D721Med (cell line): ENCODE measurements around the gene PDE6B.

Source experiments
- DNase-seq: peaks from one replicate; pipeline ENCODE4 v3.0.0; 2011; ENCODE audit warnings: low spot score; ENCODE audit not compliant: insufficient read length
- FAIRE-seq: peaks from 2 replicates; lab custom pipeline; 2011; peaks lifted over from hg19 to GRCh38; lab: Jason Lieb, UNC
- CTCF ChIP-seq: IDR thresholded peaks from 2 replicates; pipeline ENCODE4 v1.5.1; 2012; ENCODE audit warnings: mild to moderate bottlenecking, control low read depth; ENCODE audit not compliant: insufficient read depth; ENCODE audit errors: missing control alignments

Gene PDE6B

DNA sequence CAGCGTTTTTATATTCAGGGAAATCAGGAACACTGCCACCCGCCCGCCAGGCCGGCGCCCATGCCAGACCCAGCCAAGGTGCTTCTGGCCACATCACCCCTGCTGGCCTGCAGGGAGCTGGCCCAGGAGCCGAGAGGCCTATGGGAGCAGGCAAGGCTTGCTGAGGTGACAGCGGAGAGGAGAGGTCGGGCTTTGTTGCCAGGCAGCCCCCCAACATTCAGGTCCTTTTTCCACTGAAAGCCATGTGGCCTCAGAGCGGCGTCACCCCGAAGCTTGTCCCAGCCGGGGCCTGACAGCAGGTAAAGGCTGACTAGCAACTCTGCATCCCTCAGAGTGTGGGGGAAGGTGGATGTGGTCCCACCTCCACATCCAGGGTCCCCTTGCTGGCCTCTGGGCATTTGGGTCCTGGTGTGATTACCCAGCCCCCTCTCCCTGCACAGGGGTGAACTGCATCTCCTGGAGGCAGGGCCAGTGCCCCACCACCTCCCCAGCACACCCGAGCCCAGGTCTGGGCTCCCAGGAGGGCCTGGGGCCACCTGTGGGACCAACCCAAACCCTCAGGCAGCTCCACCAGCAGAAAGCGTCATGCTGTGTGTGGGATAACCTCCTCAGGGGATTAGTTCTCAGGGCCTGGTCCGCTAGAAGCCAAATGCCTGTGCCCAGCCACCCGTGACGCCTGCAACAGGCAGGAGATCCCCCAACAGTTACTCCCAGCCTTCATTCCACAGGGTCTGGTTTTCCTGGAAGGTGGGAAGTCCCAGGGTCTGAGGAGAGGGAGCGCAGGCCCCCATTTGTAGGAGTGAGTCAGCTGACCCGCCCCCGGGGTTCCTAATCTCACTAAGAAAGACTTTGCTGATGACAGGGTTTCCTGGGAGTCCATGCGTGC is at the start of gene PDE6B:
PDE6B (plus strand) TSS at position 869 of the 886 bp plus-strand sequence. CDS start 54 bp downstream, outside the sequence.
- TF ChIP-seq CTCF: no peak
- DNase-seq (peak; percentile 73), FAIRE-seq (no peak)

DNA sequence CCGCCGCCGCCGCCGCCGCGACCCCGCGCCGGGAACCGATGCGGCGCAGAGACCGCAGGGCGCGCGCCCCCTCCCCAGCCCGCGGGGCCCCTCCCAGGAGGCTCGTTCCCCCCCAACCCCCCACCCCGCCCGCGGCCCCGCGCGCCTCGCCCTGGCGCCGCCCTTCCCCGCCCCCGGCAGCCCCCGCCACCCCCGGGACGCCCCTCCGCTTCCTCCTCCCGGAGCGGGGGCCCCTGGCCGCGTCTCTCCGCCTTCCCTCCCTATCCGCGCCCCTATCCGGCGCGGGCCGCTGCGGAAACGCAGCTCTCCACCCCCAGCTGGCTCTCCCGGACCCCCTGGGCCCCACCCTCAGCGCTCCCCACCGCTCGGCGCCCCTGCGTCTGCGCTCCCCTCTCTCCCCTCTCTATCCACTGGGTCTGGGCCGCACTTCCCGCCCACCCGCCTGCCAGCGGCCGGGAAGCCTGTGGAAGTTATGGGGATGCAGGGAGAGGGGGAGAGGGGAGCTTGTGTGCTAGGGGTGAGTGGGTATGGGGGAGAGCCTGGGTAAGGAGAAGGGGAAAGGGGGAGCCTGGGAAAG is 49.0 kb upstream of the PDE6B start, which contains the start of gene TMEM271:
TMEM271 (minus strand) TSS at position 51 of the 577 bp plus-strand sequence. CDS start 233 bp downstream, outside the sequence.
- FAIRE-seq: no peak
- TF ChIP-seq CTCF: no peak
- peak; percentile 55 for DNase-seq

GRCh38 chr4:576991-577498 is 48.3 kb upstream of the PDE6B start:
- DNase-seq (peak; percentile 50), FAIRE-seq (no peak)
- TF ChIP-seq CTCF: no peak

DNA sequence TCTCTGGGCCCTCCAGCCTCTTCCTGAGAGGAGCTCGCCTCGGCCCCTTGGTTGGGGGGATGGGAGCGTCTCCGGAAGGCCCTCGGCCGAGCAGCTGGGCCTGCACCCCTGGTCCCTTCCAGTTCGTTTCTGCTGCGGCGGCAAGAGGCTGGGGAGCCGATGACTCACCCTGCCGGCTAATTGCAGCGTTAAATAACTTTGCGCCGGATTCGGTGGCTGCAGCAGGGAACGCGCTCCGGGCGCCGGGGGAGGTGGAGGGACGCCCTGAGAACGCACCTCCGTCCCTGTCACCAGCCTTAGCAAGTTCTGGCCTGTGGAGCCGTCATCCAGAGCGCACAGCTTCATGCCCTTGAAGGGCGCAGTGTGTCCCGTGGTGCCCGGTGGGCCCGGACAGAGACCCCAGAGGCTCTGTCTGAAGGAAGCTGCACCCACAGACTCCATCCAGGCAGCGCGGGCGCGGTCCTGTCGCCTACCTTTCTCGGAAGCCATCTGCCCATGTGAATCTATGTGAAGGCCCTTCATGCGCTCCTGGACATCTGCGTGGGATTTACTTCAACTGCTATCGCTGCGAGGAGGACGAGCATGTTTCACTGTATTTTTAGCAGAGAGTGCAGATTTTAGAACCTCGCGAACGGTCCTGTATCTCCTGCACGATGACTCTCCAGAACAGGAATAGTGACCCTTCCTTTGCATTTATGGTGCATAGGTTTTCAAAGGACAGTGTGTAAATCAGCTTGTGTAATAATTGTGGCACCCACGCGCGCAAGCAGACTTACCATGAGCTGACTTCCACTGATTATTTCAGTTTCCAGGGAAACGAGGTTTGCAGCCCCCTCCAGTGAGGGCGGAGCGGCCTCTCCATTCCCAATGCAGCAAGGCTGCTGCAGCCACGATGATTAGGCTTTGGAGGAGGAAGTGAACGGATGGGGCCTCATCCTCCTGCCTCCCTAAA is 47.6 kb upstream of the PDE6B start:
- no peak for TF ChIP-seq CTCF
- DNase-seq: no peak
- FAIRE-seq: no peak

GRCh38 chr4:578451-579443 is 46.6 kb upstream of the PDE6B start:
- no peak for DNase-seq
- no peak for FAIRE-seq
- TF ChIP-seq CTCF: no peak
